ENCODE data around the gene HOXA6.

HOXA6 gene

DNA sequence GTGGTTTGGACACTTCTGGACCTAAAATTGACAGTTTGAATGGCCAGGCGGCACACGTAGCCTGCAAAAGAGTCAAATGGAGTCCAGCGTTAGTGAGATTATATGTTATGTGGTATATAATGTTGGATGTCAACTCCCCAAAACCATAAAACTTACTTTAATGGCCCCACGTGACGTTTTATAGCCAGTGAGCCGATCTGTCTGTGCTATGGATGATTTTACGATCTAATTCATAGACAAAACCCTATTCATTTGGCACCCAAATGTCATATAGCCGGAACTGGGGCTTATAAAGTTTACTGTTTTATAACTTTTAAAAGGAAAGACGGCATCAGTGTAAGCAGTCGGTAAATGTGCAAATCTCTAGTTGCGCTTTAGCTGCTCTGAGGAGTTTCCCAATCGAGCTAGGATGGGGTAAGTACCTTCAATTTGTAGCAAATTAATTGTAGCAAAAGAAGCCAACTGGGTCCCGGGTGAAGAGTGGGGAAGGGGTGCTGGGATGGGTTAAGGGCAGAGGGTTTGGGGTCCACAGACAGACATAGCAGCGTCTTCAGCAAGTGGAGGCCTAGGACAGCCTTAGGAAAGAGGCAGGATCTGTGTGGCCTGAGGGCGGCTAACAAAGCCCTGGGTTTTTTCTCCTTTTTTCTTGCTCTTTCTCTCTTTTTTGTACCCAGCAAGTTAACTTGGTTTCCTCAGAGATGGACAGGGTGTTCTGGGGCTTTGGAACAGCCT is 7.3 kb downstream of the HOXA6 start:
- H3K4me1 ChIP-seq (ENCODE audit: control insufficient read depth, insufficient read depth, low read length): no peaks in the 10 kb centered on the region
- peak overlapping the region; percentile 9 for H3K4me3 ChIP-seq (ENCODE audit: low read depth, low read length)
- H3K9me3 ChIP-seq (ENCODE audit: control insufficient read depth, insufficient read depth, low read length): no peaks in the 10 kb centered on the region
- peaks cover 100% of the 10 kb centered on the region for H3K27me3 ChIP-seq (ENCODE audit: control insufficient read depth, insufficient read depth, low read length)
- H3K9ac ChIP-seq (ENCODE audit: low read depth, low read length): no peak overlapping the region
- no peaks in the 10 kb centered on the region for H3K36me3 ChIP-seq (ENCODE audit: control insufficient read depth, insufficient read depth, low read length)

DNA sequence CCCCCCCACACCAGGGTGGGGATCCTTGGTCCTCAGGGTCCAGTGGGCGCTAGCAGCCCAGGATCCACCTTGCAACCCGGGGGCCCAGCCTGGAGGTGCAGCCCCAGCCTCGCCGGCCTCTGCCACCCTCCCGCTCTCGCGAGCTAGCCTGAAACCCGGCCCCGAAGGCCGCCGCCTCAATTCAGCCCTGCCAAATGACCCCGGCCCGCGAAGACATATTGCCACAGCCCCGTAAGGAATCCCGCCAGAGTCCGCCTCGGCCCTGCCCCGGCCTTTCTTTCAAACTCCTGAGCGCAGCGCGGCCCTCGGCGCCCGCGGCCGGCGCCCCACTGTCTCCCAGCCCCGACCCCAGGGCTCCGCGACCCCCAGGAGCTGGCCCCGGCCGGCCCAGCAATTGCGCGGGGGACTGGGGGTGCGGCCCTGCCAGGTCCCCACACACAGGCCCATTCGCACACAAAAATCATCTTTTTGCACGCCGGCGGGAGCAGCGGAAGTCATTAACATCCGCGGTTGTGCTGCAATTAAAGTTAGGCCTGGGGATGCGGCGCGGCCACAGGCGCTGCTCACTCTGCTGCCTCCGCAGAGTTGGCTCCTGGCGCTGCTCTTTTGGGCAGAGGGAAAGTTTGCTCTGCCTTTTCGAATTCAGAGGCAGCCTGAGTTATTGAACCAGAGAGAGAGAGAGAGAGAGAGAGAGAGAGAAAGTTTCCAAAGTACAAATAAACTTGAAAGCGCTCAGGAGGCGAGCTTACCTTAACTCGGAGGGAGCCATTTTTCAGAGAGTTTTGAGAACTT is 8.0 kb downstream of the HOXA6 start:
- Histone ChIP-seq H3K4me3 (ENCODE audit: low read depth, low read length) (peak overlapping the region; percentile 9), H3K27me3 (ENCODE audit: control insufficient read depth, insufficient read depth, low read length) (peaks cover 100% of the 10 kb centered on the region), H3K9ac (ENCODE audit: low read depth, low read length) (no peak overlapping the region), H3K36me3 (ENCODE audit: control insufficient read depth, insufficient read depth, low read length) (no peaks in the 10 kb centered on the region), H3K4me1 (ENCODE audit: control insufficient read depth, insufficient read depth, low read length) (no peaks in the 10 kb centered on the region), H3K9me3 (ENCODE audit: control insufficient read depth, insufficient read depth, low read length) (no peaks in the 10 kb centered on the region)

DNA sequence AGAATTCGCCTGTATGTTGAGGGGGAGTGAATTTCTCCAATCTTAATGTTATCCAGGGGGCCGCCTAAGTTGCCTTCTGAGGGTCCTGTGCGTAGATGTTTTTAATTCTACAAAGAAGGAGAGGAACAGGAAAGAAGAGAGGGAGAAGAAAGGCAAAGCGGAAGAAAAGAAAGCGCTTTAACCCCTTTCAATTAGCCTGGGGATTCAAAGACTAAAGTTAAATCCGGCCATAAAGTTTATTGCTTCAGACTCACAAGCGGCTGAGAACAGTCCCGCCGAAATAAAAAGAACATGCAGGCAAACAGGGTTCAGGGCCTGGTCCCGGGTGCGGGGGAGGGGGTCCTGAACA is 8.6 kb downstream of the HOXA6 start:
- Histone ChIP-seq H3K9me3 (ENCODE audit: control insufficient read depth, insufficient read depth, low read length) (no peaks in the 10 kb centered on the region), H3K36me3 (ENCODE audit: control insufficient read depth, insufficient read depth, low read length) (no peaks in the 10 kb centered on the region), H3K4me3 (ENCODE audit: low read depth, low read length) (no peak overlapping the region), H3K27me3 (ENCODE audit: control insufficient read depth, insufficient read depth, low read length) (peaks cover 100% of the 10 kb centered on the region), H3K4me1 (ENCODE audit: control insufficient read depth, insufficient read depth, low read length) (no peaks in the 10 kb centered on the region), H3K9ac (ENCODE audit: low read depth, low read length) (no peak overlapping the region)

DNA sequence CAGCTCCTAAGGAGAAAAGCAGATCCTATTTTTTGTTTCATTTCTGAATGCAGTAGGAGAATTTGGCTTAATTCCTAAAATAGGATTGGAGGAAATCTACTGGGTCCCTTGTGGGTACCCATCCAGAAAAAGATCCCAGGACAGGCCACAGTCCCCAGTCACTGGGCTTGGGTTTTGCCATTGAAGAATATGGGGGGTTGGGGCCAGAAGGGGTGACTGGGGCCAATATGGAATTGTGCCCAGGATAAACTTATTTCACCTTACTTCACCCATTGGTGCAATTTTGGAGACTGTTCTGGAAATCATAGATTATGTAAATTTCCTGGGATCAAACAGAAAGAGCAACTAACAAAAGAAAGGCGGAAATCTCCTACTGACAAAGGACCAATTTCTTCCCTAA is 9.1 kb downstream of the HOXA6 start:
- Histone ChIP-seq H3K36me3 (ENCODE audit: control insufficient read depth, insufficient read depth, low read length) (no peaks in the 10 kb centered on the region), H3K27me3 (ENCODE audit: control insufficient read depth, insufficient read depth, low read length) (peaks cover 100% of the 10 kb centered on the region), H3K4me3 (ENCODE audit: low read depth, low read length) (no peak overlapping the region), H3K9ac (ENCODE audit: low read depth, low read length) (no peak overlapping the region), H3K9me3 (ENCODE audit: control insufficient read depth, insufficient read depth, low read length) (no peaks in the 10 kb centered on the region), H3K4me1 (ENCODE audit: control insufficient read depth, insufficient read depth, low read length) (no peaks in the 10 kb centered on the region)

DNA sequence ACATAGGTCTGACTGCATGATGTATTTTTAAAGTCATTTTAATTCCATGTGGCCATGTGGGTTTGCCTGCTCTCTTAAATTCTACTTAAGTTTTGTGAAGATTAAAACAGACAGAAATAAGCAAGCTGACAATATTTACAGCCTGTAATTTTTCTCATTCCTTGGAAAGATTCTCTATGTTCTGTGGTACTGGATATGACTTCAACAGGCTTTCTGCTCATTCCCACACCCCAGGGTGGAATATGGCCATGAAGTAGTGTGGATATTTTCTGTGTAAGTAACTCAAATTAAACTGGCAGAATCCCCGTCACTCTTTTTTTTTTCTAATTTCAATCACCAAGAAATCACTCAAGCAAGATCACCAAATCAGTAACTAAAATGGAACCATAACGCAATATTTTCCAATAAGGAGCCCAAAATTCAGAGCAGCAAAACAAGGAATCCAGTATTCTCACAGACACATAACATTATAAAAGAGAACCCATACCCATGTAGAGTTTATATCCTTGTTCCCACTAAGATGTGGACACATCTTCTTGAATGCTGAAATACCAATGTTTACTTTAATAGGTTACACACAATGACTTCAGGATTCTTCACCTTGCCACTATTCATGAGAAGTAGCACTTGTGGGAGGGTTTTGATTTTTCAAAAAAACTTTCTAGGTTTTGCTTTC is 9.8 kb downstream of the HOXA6 start:
- H3K9me3 ChIP-seq (ENCODE audit: control insufficient read depth, insufficient read depth, low read length): no peaks in the 10 kb centered on the region
- H3K9ac ChIP-seq (ENCODE audit: low read depth, low read length): no peak overlapping the region
- H3K4me1 ChIP-seq (ENCODE audit: control insufficient read depth, insufficient read depth, low read length): no peaks in the 10 kb centered on the region
- no peak overlapping the region for H3K4me3 ChIP-seq (ENCODE audit: low read depth, low read length)
- H3K27me3 ChIP-seq (ENCODE audit: control insufficient read depth, insufficient read depth, low read length): peaks cover 100% of the 10 kb centered on the region
- H3K36me3 ChIP-seq (ENCODE audit: control insufficient read depth, insufficient read depth, low read length): no peaks in the 10 kb centered on the region

DNA sequence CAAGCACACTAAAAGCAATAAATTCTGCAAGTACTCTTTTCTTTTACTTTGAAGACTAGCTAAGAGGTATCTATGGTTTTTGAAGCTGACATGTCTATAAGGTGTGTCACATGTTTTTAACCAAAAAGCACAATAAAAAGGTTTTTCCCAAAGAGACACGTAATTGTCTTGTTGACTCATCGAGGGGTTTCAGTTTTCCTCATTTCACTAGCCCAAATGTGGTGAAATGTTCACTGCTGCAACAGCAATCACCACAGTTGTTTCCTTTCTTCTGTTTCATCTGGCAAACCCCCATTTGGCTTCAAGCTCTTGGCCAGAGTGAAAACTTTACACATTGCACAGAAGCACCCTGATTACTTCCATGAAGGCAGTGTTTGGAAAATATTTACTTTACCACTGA is 13.2 kb downstream of the HOXA6 start:
- Histone ChIP-seq H3K27me3 (ENCODE audit: control insufficient read depth, insufficient read depth, low read length) (peaks cover 92% of the 10 kb centered on the region), H3K9ac (ENCODE audit: low read depth, low read length) (no peak overlapping the region), H3K4me1 (ENCODE audit: control insufficient read depth, insufficient read depth, low read length) (no peaks in the 10 kb centered on the region), H3K36me3 (ENCODE audit: control insufficient read depth, insufficient read depth, low read length) (no peaks in the 10 kb centered on the region), H3K4me3 (ENCODE audit: low read depth, low read length) (no peak overlapping the region), H3K9me3 (ENCODE audit: control insufficient read depth, insufficient read depth, low read length) (no peaks in the 10 kb centered on the region)

DNA sequence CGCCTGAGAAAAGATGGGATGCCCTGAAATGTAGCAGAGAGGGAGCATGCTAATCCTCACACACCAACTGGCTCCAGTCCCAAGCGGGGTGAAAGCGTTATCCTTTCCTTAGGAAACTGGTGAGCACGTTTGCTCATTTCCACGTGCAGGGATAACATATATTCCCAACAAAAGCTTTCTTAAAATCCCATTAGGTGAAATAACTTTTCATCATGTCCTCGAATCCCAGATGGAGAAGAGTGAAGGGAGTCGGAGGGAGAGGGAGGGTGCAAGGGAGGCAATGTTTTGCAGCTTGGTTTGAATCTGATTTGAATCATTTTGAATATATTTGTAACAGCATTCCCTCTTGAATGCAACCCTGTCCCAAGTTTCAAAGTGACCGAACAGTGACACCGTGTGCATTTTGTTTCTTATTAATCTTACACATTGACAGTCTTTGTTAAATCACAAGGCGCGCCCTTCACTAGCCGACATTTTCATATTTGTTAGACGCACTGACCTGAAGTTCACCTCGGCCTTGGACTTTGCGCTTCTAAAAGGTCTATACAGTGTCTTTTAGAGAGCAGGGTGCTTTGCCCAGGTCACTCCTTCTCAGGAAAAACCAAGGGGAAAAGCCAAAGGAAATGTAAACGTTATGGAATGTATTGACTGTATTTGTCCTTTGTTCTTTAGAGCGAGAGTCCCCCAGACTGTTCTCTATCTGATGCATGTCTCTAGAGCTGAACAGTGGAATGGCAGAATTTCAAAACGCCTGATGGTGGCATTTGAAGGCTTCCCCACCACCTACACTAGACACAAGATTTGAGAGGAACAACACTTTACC is 14.0 kb downstream of the HOXA6 start:
- no peaks in the 10 kb centered on the region for H3K9me3 ChIP-seq (ENCODE audit: control insufficient read depth, insufficient read depth, low read length)
- no peak overlapping the region for H3K9ac ChIP-seq (ENCODE audit: low read depth, low read length)
- peaks cover 92% of the 10 kb centered on the region for H3K27me3 ChIP-seq (ENCODE audit: control insufficient read depth, insufficient read depth, low read length)
- H3K4me3 ChIP-seq (ENCODE audit: low read depth, low read length): peak overlapping the region; percentile 10
- no peaks in the 10 kb centered on the region for H3K36me3 ChIP-seq (ENCODE audit: control insufficient read depth, insufficient read depth, low read length)
- H3K4me1 ChIP-seq (ENCODE audit: control insufficient read depth, insufficient read depth, low read length): no peaks in the 10 kb centered on the region

DNA sequence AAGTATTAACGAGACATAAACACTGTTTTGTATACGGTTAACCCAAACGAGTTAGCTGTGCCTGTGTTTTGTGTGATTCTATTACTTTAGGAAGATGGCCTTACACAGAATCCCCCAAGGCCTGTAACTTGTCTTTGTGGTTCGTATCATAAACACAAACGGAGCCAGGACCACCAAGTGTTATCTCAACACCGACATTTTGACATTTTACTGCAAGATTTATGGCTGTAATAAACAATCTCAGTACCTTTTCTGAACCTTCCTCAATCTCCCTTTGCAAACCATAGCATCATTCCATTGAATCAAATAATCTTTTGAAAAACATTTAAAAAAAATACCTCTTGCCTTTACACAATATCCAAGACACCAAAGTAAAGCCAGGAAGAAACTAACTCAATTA is 14.6 kb downstream of the HOXA6 start:
- H3K4me1 ChIP-seq (ENCODE audit: control insufficient read depth, insufficient read depth, low read length): no peaks in the 10 kb centered on the region
- H3K4me3 ChIP-seq (ENCODE audit: low read depth, low read length): no peak overlapping the region
- H3K36me3 ChIP-seq (ENCODE audit: control insufficient read depth, insufficient read depth, low read length): no peaks in the 10 kb centered on the region
- H3K27me3 ChIP-seq (ENCODE audit: control insufficient read depth, insufficient read depth, low read length): peaks cover 92% of the 10 kb centered on the region
- H3K9ac ChIP-seq (ENCODE audit: low read depth, low read length): no peak overlapping the region
- no peaks in the 10 kb centered on the region for H3K9me3 ChIP-seq (ENCODE audit: control insufficient read depth, insufficient read depth, low read length)

DNA sequence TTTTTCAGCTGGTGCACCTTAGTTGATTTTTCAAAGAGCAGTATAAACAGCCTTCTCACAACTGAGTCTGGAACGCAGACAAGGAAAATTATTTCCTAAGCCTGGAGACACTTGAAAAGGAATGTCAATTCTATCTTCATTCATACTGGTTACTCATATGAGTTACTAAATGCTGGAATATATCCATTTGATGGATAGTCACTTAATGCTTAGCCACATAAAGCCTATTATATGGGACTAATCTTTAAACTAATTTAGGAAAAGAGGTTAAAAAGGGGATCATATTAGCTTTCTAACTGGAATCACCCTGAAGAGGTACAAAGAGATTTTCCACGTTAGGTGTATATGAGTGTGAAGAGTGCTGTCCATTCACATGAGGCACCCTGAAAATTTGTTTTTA is 15.4 kb downstream of the HOXA6 start:
- Histone ChIP-seq H3K4me3 (ENCODE audit: low read depth, low read length) (peak overlapping the region; percentile 3), H3K36me3 (ENCODE audit: control insufficient read depth, insufficient read depth, low read length) (no peaks in the 10 kb centered on the region), H3K4me1 (ENCODE audit: control insufficient read depth, insufficient read depth, low read length) (no peaks in the 10 kb centered on the region), H3K9ac (ENCODE audit: low read depth, low read length) (no peak overlapping the region), H3K9me3 (ENCODE audit: control insufficient read depth, insufficient read depth, low read length) (no peaks in the 10 kb centered on the region), H3K27me3 (ENCODE audit: control insufficient read depth, insufficient read depth, low read length) (peaks cover 92% of the 10 kb centered on the region)

DNA sequence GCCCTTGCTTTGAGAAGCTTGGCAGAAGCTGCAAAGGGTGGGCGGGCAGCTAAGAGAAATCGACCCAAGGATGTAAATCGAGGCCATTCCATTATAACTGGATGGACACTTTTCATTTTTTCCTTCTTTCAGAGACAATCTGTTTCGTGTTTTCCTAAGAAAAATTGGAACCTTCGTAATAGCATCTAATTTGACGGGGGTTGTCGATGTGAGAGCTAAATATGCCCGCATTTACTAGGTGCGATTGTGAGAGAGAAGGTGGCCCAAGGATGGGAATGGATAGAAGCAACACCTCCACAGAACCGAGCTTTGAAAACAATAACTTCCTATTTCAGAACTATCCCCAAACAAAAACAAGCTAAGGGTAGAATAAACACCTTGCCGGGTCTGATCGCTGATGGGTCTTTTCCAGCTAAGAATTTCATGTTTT is 16.2 kb downstream of the HOXA6 start:
- Histone ChIP-seq H3K4me3 (ENCODE audit: low read depth, low read length) (peak overlapping the region; percentile 40), H3K9me3 (ENCODE audit: control insufficient read depth, insufficient read depth, low read length) (no peaks in the 10 kb centered on the region), H3K4me1 (ENCODE audit: control insufficient read depth, insufficient read depth, low read length) (no peaks in the 10 kb centered on the region), H3K27me3 (ENCODE audit: control insufficient read depth, insufficient read depth, low read length) (peaks cover 92% of the 10 kb centered on the region), H3K36me3 (ENCODE audit: control insufficient read depth, insufficient read depth, low read length) (no peaks in the 10 kb centered on the region), H3K9ac (ENCODE audit: low read depth, low read length) (no peak overlapping the region)

All from iPS-15b (cell line).